HepG2 (cell line): Measurements from ENCODE around the gene ZDHHC18. TPM values are rescaled to one million over a fixed set of nuclear protein-coding genes. Genes with fewer than 3 reads are reported as not detected.

Experiments used
- ESRRA ChIP-seq: sonication (generic); formaldehyde crosslinking; IDR thresholded peaks from 2 replicates; pipeline ENCODE4 v1.5.1; 2020; ENCODE audit warnings: mild to moderate bottlenecking, low read depth, missing genetic modification reagents
- GTF2F1 ChIP-seq: fragments of 150-350 bp; IDR thresholded peaks from 2 replicates; pipeline ENCODE4 v1.6.1; 2014; ENCODE audit warnings: low read length
- NR1H2 ChIP-seq: sonication (generic); formaldehyde crosslinking; IDR thresholded peaks from 2 replicates; pipeline ENCODE4 v1.8.1; 2022; ENCODE audit warnings: low read depth, missing genetic modification reagents, borderline replicate concordance
- REXO4 ChIP-seq: sonication (generic); formaldehyde crosslinking; IDR thresholded peaks from 2 replicates; pipeline ENCODE4 v1.8.0; 2022; ENCODE audit warnings: missing genetic modification reagents, mild to moderate bottlenecking, borderline replicate concordance
- SIN3A ChIP-seq: IDR thresholded peaks from 2 replicates; pipeline ENCODE4 v1.6.1; 2011; ENCODE audit warnings: low read depth, mild to moderate bottlenecking, control low read depth, low read length, borderline replicate concordance
- SP2 ChIP-seq: sonication (generic); formaldehyde crosslinking; IDR thresholded peaks from 2 replicates; pipeline ENCODE4 v1.5.1; 2020; ENCODE audit warnings: mild to moderate bottlenecking, missing genetic modification reagents
- ZNF124 ChIP-seq: sonication (generic); formaldehyde crosslinking; IDR thresholded peaks from 2 replicates; pipeline ENCODE4 v1.4.0; 2020; ENCODE audit warnings: missing genetic modification reagents
- ZNF232 ChIP-seq: sonication (generic); formaldehyde crosslinking; IDR thresholded peaks from 2 replicates; pipeline ENCODE4 v1.4.0; 2020; ENCODE audit warnings: missing genetic modification reagents, borderline replicate concordance
- ZNF263 ChIP-seq: sonication (generic); formaldehyde crosslinking; IDR thresholded peaks from 2 replicates; pipeline ENCODE4 v1.4.0; 2020; ENCODE audit warnings: missing genetic modification reagents
- ZNF432 ChIP-seq: sonication (generic); formaldehyde crosslinking; IDR thresholded peaks from 2 replicates; pipeline ENCODE4 v1.5.0; 2020; ENCODE audit warnings: missing genetic modification reagents, mild to moderate bottlenecking, borderline replicate concordance
- ZNF567 ChIP-seq: sonication (generic); formaldehyde crosslinking; IDR thresholded peaks from 2 replicates; pipeline ENCODE4 v1.8.1; 2023; ENCODE audit warnings: mild to moderate bottlenecking, missing genetic modification reagents, borderline replicate concordance
- ZNF747 ChIP-seq: sonication (generic); formaldehyde crosslinking; IDR thresholded peaks from 2 replicates; pipeline ENCODE4 v1.8.1; 2023; ENCODE audit warnings: missing genetic modification reagents, mild to moderate bottlenecking, borderline replicate concordance
- ZSCAN20 ChIP-seq: sonication (generic); formaldehyde crosslinking; IDR thresholded peaks from 2 replicates; pipeline ENCODE4 v1.4.0; 2020; ENCODE audit warnings: missing genetic modification reagents, mild to moderate bottlenecking, borderline replicate concordance
- polyA plus RNA-seq, 8 experiments: library from polyadenylated mRNA; depleted of rRNA in 3 of 8; stranded (reverse) in 7 of 8; unstranded in 1 of 8; fragments of >200 nt; fragmentation: Illumina TruSeq in 4 of 8; extraction: Trizol in 4 of 8; gene quantifications; 2 replicates each; pipeline versions ENCODE4 v1.2.1 to v1.2.3, GENCODE V29; 2011 to 2016; ENCODE audit warnings: low read depth in 4 of 8, missing spikeins in 1 of 8, mixed read lengths in 1 of 8; ENCODE audit not compliant: insufficient read depth in 1 of 8
- total RNA-seq, 5 experiments: library from RNA; depleted of rRNA; stranded (reverse); fragments of >200 nt; fragmentation: Illumina TruSeq; extraction: Trizol; gene quantifications; 2 replicates each; pipeline ENCODE4 v1.2.3, GENCODE V29; 2016; ENCODE audit warnings: low read depth in 1 of 5
- TF ChIP-seq, protein P1 (sequence below): sonication (generic); formaldehyde crosslinking; IDR thresholded peaks from 2 replicates; pipeline ENCODE4 v1.5.0; 2020; ENCODE audit warnings: mild to moderate bottlenecking, missing genetic modification reagents, borderline replicate concordance
- TF ChIP-seq, protein P2 (sequence below): sonication (generic); formaldehyde crosslinking; IDR thresholded peaks from 2 replicates; pipeline ENCODE4 v1.5.0; 2020; ENCODE audit warnings: mild to moderate bottlenecking, missing genetic modification reagents
- TF ChIP-seq, protein P3 (sequence below): sonication (generic); formaldehyde crosslinking; IDR thresholded peaks from 2 replicates; pipeline ENCODE4 v1.8.0; 2022; ENCODE audit warnings: mild to moderate bottlenecking, missing genetic modification reagents, moderate library complexity
- TF ChIP-seq, protein P4 (sequence below), 2 experiments: fragments of 450-650 bp in 1 of 2; sonication (generic) in 1 of 2; formaldehyde crosslinking; IDR thresholded peaks; 2 replicates each; pipeline versions ENCODE4 v1.5.0 to v1.8.0; 2020 to 2022; ENCODE audit warnings: mild to moderate bottlenecking in 1 of 2, missing genetic modification reagents in 1 of 2

Gene ZDHHC18
- total and polyA plus RNA-seq, 2 of the 13 experiments (the other 11 are each of a cell fraction or from before 2014, with no cell fraction given), result 13.2 to 35.3 TPM

DNA sequence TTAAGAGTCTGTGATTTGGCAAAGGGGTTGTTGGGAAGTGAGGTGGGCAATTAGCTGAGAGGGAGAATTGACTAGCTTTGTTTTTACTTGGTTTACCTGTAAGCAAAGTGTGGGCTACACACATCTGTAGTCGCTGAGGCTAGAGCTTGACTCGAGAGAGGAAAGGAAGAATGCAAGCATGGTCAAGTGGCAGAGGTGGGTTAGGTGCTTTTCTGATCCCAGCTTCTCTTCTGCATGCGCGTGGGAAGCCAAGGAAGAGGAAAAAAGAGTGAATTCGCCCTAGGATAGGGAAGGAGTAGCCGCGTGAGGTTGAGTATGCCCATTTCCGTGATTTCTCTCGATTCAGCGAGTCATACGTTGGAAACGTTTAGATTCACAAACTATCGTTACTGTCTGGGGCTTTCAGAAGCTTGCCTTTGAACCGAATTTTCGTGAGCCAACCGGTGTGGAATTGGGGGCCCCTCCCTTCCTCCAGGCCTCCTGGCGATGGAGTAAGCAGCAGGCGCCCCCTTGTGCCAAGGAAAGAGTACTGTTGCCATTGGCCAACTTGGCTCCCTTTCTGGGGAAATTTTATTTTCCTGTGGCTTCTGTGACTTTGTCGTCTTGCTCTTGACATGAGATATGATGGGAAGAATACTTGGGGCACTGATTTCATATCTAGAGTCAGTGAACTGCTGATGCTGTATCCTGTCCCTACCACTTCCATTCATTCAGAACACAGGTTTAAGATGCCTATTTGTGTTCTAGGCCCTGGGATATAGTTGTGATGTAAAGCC, 37.5 kb upstream of the ZDHHC18 start (continued):
- TF ChIP-seq, protein P1, sequence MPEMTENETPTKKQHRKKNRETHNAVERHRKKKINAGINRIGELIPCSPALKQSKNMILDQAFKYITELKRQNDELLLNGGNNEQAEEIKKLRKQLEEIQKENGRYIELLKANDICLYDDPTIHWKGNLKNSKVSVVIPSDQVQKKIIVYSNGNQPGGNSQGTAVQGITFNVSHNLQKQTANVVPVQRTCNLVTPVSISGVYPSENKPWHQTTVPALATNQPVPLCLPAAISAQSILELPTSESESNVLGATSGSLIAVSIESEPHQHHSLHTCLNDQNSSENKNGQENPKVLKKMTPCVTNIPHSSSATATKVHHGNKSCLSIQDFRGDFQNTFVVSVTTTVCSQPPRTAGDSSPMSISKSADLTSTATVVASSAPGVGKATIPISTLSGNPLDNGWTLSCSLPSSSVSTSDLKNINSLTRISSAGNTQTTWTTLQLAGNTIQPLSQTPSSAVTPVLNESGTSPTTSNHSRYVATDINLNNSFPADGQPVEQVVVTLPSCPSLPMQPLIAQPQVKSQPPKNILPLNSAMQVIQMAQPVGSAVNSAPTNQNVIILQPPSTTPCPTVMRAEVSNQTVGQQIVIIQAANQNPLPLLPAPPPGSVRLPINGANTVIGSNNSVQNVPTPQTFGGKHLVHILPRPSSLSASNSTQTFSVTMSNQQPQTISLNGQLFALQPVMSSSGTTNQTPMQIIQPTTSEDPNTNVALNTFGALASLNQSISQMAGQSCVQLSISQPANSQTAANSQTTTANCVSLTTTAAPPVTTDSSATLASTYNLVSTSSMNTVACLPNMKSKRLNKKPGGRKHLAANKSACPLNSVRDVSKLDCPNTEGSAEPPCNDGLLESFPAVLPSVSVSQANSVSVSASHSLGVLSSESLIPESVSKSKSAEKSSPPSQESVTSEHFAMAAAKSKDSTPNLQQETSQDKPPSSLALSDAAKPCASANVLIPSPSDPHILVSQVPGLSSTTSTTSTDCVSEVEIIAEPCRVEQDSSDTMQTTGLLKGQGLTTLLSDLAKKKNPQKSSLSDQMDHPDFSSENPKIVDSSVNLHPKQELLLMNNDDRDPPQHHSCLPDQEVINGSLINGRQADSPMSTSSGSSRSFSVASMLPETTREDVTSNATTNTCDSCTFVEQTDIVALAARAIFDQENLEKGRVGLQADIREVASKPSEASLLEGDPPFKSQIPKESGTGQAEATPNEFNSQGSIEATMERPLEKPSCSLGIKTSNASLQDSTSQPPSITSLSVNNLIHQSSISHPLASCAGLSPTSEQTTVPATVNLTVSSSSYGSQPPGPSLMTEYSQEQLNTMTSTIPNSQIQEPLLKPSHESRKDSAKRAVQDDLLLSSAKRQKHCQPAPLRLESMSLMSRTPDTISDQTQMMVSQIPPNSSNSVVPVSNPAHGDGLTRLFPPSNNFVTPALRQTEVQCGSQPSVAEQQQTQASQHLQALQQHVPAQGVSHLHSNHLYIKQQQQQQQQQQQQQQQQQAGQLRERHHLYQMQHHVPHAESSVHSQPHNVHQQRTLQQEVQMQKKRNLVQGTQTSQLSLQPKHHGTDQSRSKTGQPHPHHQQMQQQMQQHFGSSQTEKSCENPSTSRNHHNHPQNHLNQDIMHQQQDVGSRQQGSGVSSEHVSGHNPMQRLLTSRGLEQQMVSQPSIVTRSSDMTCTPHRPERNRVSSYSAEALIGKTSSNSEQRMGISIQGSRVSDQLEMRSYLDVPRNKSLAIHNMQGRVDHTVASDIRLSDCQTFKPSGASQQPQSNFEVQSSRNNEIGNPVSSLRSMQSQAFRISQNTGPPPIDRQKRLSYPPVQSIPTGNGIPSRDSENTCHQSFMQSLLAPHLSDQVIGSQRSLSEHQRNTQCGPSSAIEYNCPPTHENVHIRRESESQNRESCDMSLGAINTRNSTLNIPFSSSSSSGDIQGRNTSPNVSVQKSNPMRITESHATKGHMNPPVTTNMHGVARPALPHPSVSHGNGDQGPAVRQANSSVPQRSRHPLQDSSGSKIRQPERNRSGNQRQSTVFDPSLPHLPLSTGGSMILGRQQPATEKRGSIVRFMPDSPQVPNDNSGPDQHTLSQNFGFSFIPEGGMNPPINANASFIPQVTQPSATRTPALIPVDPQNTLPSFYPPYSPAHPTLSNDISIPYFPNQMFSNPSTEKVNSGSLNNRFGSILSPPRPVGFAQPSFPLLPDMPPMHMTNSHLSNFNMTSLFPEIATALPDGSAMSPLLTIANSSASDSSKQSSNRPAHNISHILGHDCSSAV (CRISPR knock-in tag), result no peak
- TF ChIP-seq SP2 (CRISPR knock-in tag), result no peak
- TF ChIP-seq, protein P2, sequence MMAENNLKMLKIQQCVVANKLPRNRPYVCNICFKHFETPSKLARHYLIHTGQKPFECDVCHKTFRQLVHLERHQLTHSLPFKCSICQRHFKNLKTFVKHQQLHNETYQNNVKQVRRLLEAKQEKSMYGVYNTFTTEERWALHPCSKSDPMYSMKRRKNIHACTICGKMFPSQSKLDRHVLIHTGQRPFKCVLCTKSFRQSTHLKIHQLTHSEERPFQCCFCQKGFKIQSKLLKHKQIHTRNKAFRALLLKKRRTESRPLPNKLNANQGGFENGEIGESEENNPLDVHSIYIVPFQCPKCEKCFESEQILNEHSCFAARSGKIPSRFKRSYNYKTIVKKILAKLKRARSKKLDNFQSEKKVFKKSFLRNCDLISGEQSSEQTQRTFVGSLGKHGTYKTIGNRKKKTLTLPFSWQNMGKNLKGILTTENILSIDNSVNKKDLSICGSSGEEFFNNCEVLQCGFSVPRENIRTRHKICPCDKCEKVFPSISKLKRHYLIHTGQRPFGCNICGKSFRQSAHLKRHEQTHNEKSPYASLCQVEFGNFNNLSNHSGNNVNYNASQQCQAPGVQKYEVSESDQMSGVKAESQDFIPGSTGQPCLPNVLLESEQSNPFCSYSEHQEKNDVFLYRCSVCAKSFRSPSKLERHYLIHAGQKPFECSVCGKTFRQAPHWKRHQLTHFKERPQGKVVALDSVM (CRISPR knock-in tag), result no peak
- no peak for TF ChIP-seq ZNF567 (CRISPR knock-in tag)
- TF ChIP-seq, protein P3, sequence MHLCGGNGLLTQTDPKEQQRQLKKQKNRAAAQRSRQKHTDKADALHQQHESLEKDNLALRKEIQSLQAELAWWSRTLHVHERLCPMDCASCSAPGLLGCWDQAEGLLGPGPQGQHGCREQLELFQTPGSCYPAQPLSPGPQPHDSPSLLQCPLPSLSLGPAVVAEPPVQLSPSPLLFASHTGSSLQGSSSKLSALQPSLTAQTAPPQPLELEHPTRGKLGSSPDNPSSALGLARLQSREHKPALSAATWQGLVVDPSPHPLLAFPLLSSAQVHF (CRISPR knock-in tag), result no peak
- TF ChIP-seq GTF2F1, result no peak
- TF ChIP-seq, protein P4, sequence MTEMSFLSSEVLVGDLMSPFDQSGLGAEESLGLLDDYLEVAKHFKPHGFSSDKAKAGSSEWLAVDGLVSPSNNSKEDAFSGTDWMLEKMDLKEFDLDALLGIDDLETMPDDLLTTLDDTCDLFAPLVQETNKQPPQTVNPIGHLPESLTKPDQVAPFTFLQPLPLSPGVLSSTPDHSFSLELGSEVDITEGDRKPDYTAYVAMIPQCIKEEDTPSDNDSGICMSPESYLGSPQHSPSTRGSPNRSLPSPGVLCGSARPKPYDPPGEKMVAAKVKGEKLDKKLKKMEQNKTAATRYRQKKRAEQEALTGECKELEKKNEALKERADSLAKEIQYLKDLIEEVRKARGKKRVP (CRISPR knock-in tag; IDR thresholded peaks at IDR 0.05), result no peak
- TF ChIP-seq ZNF232, result no peak
- TF ChIP-seq ZNF124 (CRISPR knock-in tag), result peak; percentile 67; the same call in 1 of the 2 replicates
- peak; percentile 57; the same call in 1 of the 2 replicates for TF ChIP-seq ZNF747 (CRISPR knock-in tag)
- TF ChIP-seq SIN3A, result 0 out of 2 replicates have a peak, but pooled peaks have one; percentile 44
- TF ChIP-seq ZNF263 (CRISPR knock-in tag), result no peak
- TF ChIP-seq NR1H2, result no peak
- TF ChIP-seq ZSCAN20 (CRISPR knock-in tag), result no peak
- TF ChIP-seq REXO4 (CRISPR knock-in tag), result no peak
- no peak for TF ChIP-seq ZNF432
- no peak for TF ChIP-seq ESRRA
